ENCODE results near the gene MZT2B.
"Not testable (repeated sequence)": the region's sequence is repeated elsewhere in the genome, so short reads cannot be mapped to it uniquely, and the experiment has no call there.

DNA sequence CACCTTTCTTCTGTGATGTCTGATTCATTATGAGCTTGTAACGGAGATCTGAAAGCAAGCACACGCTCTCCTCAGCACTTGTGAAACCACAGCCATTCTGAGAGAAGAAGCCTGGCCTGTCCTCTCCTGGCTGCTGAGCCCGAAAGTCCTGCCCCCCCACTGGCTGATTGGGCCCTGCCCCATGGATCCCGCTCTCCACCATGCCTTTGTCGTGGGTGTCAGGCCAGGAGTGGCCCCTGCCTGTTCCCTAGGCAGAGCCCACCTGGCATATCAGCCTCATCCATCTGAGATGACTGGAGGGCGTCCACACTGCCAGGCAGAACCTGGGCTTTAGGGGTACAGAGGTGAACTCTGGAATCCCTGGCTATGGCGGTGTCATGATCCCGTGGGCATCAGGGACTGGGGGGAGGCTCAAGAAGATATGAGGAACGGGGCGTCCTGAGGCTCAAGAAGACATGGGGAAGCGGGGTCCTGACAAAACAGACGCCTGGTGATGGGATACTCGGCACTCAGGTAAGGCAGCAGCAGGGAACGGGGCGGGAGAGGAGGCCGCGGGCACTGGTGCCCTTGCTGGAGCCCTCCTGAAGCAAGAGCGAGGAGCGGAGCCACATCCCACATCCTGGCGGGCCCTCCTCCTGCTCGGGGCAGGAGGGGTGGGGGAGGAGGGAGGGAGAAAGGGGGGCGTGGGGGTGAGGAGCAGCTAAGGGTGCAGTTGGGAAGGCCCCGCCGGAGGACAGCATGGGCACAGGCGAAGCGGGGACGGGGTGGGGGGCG lies 38.6 kb upstream of the MZT2B start:
- not testable (repeated sequence) for TF ChIP-seq POLR2A (IDR thresholded peaks at IDR 0.05; ENCODE audit: control extremely low read depth in 1 of 2, low read depth in 2 of 2, low read length in 2 of 2); HDAC2 (IDR thresholded peaks at IDR 0.05; ENCODE audit: borderline replicate concordance in 1 of 2, low read depth in 2 of 2, low read length in 2 of 2); ASH2L (IDR thresholded peaks at IDR 0.05; ENCODE audit: low read length); BRCA1 (IDR thresholded peaks at IDR 0.05; ENCODE audit: low read depth, low read length); MAX (IDR thresholded peaks at IDR 0.05); MAFK (IDR thresholded peaks at IDR 0.05; ENCODE audit: low read depth, low read length); RAD21 (IDR thresholded peaks at IDR 0.05 in 1 of 2, conservative IDR thresholded peaks at IDR 0.05 in 1 of 2; ENCODE audit: low read depth in 2 of 2, low read length in 2 of 2); EZH2 (IDR thresholded peaks at IDR 0.05; ENCODE audit: low read depth, low read length, severe bottlenecking); BCL11A (IDR thresholded peaks at IDR 0.05; ENCODE audit: low read depth in 2 of 2, low read length in 2 of 2); TEAD4 (IDR thresholded peaks at IDR 0.05; ENCODE audit: low read depth, low read length); RXRA (IDR thresholded peaks at IDR 0.05; ENCODE audit: insufficient read depth, low read depth, low read length); ZNF274 (IDR thresholded peaks at IDR 0.05; ENCODE audit: borderline replicate concordance, extremely low read depth, low read length); RFX5 (IDR thresholded peaks at IDR 0.05; ENCODE audit: borderline replicate concordance, low read depth, low read length)
- TF ChIP-seq, protein P1, sequence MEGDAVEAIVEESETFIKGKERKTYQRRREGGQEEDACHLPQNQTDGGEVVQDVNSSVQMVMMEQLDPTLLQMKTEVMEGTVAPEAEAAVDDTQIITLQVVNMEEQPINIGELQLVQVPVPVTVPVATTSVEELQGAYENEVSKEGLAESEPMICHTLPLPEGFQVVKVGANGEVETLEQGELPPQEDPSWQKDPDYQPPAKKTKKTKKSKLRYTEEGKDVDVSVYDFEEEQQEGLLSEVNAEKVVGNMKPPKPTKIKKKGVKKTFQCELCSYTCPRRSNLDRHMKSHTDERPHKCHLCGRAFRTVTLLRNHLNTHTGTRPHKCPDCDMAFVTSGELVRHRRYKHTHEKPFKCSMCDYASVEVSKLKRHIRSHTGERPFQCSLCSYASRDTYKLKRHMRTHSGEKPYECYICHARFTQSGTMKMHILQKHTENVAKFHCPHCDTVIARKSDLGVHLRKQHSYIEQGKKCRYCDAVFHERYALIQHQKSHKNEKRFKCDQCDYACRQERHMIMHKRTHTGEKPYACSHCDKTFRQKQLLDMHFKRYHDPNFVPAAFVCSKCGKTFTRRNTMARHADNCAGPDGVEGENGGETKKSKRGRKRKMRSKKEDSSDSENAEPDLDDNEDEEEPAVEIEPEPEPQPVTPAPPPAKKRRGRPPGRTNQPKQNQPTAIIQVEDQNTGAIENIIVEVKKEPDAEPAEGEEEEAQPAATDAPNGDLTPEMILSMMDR (IDR thresholded peaks at IDR 0.05; ENCODE audit: control extremely low read depth in 1 of 3, insufficient read depth in 1 of 3, low read depth in 1 of 3, low read length in 3 of 3): not testable (repeated sequence)

Measured in H1 (cell line).